Stimulated activated CD8-positive, alpha-beta memory T cell treated with anti-CD3 and anti-CD28 coated beads, Interleukin-15, amount 100 ng/mL, for 48 hours (primary cell): Measurements from ENCODE around the gene ARHGEF40.

Experiments
- DNase-seq, 2 donors: peaks; one replicate each; pipeline ENCODE4 v3.0.0-alpha.2; 2020; ENCODE audit warnings: low read depth in 2 of 2

ARHGEF40 gene

GRCh38 chr14:21081521-21082142 lies 11.5 kb downstream of the ARHGEF40 start:
- DNase-seq: no peak

- no peak for DNase-seq
These were observed 13.6 kb downstream of the ARHGEF40 start for GRCh38 chr14:21083565-21084325.

GRCh38 chr14:21084396-21084795 lies 14.3 kb downstream of the ARHGEF40 start:
- no peak for DNase-seq

- no peak for DNase-seq
These were observed 15.1 kb downstream of the ARHGEF40 start for GRCh38 chr14:21084998-21085853.

- DNase-seq: no peak
These were observed 16.8 kb downstream of the ARHGEF40 start for GRCh38 chr14:21086908-21087293.

- DNase-seq: no peak
These were observed 17.4 kb downstream of the ARHGEF40 start for GRCh38 chr14:21087294-21088091.

GRCh38 chr14:21088687-21089086 lies 18.6 kb downstream of the ARHGEF40 start:
- DNase-seq: no peak

GRCh38 chr14:21089271-21089670 lies 19.2 kb downstream of the ARHGEF40 start:
- no peak for DNase-seq

GRCh38 chr14:21089877-21090193 lies 19.7 kb downstream of the ARHGEF40 start:
- no peak for DNase-seq

GRCh38 chr14:21090194-21090939 lies 20.3 kb downstream of the ARHGEF40 start:
- DNase-seq: no peak

- no peak for DNase-seq
These were observed 21.0 kb downstream of the ARHGEF40 start for GRCh38 chr14:21090940-21091663.

- DNase-seq: no peak
These were observed 21.7 kb downstream of the ARHGEF40 start for GRCh38 chr14:21091821-21092272.

GRCh38 chr14:21092273-21093011 lies 22.3 kb downstream of the ARHGEF40 start:
- peak; percentile 72 to 79 for DNase-seq

- DNase-seq: no peak
These were observed 22.9 kb downstream of the ARHGEF40 start for GRCh38 chr14:21093018-21093417.

GRCh38 chr14:21093769-21094681 lies 23.9 kb downstream of the ARHGEF40 start:
- DNase-seq: no peak

- DNase-seq: no peak
These were observed 25.5 kb downstream of the ARHGEF40 start for GRCh38 chr14:21095430-21096205.

GRCh38 chr14:21096438-21096837 lies 26.3 kb downstream of the ARHGEF40 start:
- no peak for DNase-seq
